GM12801 (cell line): ENCODE results near the gene TMEM203.

ENCODE experiments used
- TF ChIP-seq, protein P1 (sequence below): IDR thresholded peaks from one replicate; pipeline ENCODE4 v1.5.1; 2011; ENCODE audit warnings: control low read depth; ENCODE audit not compliant: insufficient read length; ENCODE audit errors: extremely low read depth

TMEM203 gene

GRCh38 chr9:137182836-137183235 lies 22.6 kb downstream of the TMEM203 start:
- TF ChIP-seq, protein P1, sequence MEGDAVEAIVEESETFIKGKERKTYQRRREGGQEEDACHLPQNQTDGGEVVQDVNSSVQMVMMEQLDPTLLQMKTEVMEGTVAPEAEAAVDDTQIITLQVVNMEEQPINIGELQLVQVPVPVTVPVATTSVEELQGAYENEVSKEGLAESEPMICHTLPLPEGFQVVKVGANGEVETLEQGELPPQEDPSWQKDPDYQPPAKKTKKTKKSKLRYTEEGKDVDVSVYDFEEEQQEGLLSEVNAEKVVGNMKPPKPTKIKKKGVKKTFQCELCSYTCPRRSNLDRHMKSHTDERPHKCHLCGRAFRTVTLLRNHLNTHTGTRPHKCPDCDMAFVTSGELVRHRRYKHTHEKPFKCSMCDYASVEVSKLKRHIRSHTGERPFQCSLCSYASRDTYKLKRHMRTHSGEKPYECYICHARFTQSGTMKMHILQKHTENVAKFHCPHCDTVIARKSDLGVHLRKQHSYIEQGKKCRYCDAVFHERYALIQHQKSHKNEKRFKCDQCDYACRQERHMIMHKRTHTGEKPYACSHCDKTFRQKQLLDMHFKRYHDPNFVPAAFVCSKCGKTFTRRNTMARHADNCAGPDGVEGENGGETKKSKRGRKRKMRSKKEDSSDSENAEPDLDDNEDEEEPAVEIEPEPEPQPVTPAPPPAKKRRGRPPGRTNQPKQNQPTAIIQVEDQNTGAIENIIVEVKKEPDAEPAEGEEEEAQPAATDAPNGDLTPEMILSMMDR, result no peak

DNA sequence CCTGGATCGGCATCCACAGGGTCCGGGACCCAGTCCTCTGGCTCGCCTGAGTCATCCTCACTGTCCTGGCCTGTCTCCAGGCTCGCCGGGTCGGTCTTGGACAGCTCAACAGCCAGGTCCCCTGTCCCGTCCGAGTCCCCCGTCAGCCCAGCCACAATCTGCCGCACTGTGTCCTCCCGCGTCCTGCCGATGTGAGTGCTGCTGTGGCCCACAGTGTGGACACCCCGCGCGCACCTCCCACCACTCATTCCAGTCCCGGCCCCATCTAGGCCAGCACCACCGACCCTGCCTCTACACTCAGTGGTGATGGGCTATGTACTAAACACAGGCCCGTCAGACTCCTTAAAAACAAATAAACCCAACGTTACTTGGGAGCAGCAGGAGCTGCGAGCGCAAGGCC lies 23.8 kb downstream of the TMEM203 start:
- TF ChIP-seq, protein P1, result no peak

- TF ChIP-seq, protein P1, result no peak
Observed at GRCh38 chr9:137180491-137180890, 25.0 kb downstream of the TMEM203 start.

- TF ChIP-seq, protein P1, result no peak
Observed at GRCh38 chr9:137179761-137180160, 25.7 kb downstream of the TMEM203 start.

GRCh38 chr9:137178939-137179630 lies 26.4 kb downstream of the TMEM203 start:
- TF ChIP-seq, protein P1, result no peak

DNA sequence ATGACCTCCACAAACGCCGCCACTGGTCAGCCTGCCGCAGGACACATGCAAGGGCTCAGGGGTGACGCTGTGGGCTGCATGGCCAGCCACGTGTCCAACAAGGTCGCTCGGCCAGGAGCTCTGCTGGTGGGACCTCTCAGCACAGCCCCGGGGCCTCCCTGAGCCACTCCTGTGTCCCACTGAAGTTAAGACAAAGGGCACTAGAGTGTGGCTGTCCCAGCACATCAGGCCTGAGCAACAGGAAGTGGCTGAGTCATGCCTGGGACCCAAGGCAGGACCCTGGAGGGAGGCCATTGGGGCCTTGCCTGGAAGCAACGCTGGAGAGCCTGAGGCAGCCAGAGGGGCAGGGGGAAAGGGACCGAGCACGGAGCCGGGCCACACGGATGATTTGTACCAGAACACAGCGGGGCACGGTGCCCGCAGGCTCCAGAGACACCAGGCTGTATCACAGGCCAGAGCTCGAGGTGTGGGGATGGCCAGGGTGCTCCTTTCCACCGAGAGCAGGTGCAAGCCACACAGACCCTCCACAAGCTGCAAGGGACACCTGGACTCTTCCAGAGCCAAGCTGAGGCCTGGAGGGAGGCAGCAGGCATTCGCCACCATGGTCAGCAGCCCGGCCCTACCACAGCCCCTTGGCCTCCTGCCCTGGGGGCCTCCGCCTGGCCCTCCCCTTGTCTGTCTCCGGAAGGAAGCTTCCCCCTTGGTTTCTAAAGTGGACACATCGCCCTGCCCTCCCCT lies 27.1 kb downstream of the TMEM203 start:
- TF ChIP-seq, protein P1, result no peak

- TF ChIP-seq, protein P1, result no peak
Observed at GRCh38 chr9:137176302-137177182, 28.9 kb downstream of the TMEM203 start.
